T-helper 2 cell treated with Interferon-gamma antibody and Interleukin-4, amounts not matched to agents 5 μg/mL and 100 μg/mL, for 36 hours (primary cell): ENCODE measurements around the gene C2orf80.
"Not testable (repeated sequence)": the region's sequence is repeated elsewhere in the genome, so short reads cannot be mapped to it uniquely, and the experiment has no call there.

ENCODE experiments used
- DNase-seq: peaks from one replicate; pipeline ENCODE4 v3.0.0; 2021; ENCODE audit warnings: low spot score
- H3K27ac Mint-ChIP-seq: one replicate; pipeline ENCODE4 v1.8.0; 2021; ENCODE audit warnings: mild to moderate bottlenecking, mixed read lengths
- H3K27me3 Mint-ChIP-seq: one replicate; pipeline ENCODE4 v1.8.0; 2021; ENCODE audit warnings: low read depth, mixed read lengths
- H3K36me3 Mint-ChIP-seq: one replicate; pipeline ENCODE4 v1.8.0; 2021; ENCODE audit warnings: low read depth, mixed read lengths
- H3K4me1 Mint-ChIP-seq: one replicate; pipeline ENCODE4 v1.8.0; 2021; ENCODE audit warnings: low read depth, mixed read lengths
- H3K4me3 Mint-ChIP-seq: one replicate; pipeline ENCODE4 v1.8.0; 2022; ENCODE audit warnings: mild to moderate bottlenecking, moderate library complexity, mixed read lengths
- H3K9me3 Mint-ChIP-seq: one replicate; pipeline ENCODE4 v1.8.0; 2021; ENCODE audit warnings: mixed read lengths

The C2orf80 gene

GRCh38 chr2:208189810-208190503, at the start of gene C2orf80:
TSS of gene C2orf80 (minus strand) at chr2:208190030. CDS start at chr2:208186986, 3,044 bp downstream.
- Mint-ChIP-seq H3K4me1 (peaks cover 2% of the 10 kb centered on the region), H3K36me3 (no peaks in the 10 kb centered on the region), H3K27me3 (peaks cover 8% of the 10 kb centered on the region), H3K4me3 (no peak within 1 kb of the TSS), H3K9me3 (no peaks in the 10 kb centered on the region), H3K27ac (no peak within 1 kb of the TSS)
- no peak for DNase-seq

DNA sequence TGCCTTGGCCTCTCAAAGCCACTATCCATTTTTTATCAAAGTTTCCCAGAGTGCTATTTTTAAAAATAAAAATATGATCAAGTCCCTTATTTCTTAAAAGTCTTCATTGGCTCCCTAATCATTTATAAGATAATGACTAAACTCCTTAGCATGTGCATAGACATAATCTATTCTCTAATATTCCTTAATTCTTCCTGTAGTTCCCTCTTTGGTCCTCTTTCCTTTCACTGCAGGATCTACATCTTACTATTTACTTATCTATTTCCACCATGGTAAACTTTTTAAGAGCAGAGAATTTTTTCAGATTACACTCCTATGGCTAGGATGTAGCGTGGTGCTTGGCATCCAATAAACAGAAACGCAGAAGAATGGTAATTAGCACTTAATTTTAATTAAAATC, 46.0 kb upstream of the C2orf80 start:
- H3K27ac Mint-ChIP-seq = no peak overlapping the region

GRCh38 chr2:208234786-208235185, 45.0 kb upstream of the C2orf80 start:
- peaks cover 2% of the 10 kb centered on the region for H3K27me3 Mint-ChIP-seq
- DNase-seq = no peak
- no peak overlapping the region for H3K4me3 Mint-ChIP-seq
- H3K4me1 Mint-ChIP-seq = peaks cover under 1% of the 10 kb centered on the region
- H3K27ac Mint-ChIP-seq = no peak overlapping the region
- peaks cover 37% of the 10 kb centered on the region for H3K36me3 Mint-ChIP-seq
- peaks cover 17% of the 10 kb centered on the region for H3K9me3 Mint-ChIP-seq

More for the DNA sequence above, 46.0 kb upstream of the C2orf80 start:
- Mint-ChIP-seq H3K27me3 (peaks cover 2% of the 10 kb centered on the region), H3K4me3 (no peak overlapping the region), H3K4me1 (peaks cover 5% of the 10 kb centered on the region), H3K36me3 (peaks cover 44% of the 10 kb centered on the region), H3K9me3 (peaks cover 17% of the 10 kb centered on the region)
- no peak for DNase-seq

DNA sequence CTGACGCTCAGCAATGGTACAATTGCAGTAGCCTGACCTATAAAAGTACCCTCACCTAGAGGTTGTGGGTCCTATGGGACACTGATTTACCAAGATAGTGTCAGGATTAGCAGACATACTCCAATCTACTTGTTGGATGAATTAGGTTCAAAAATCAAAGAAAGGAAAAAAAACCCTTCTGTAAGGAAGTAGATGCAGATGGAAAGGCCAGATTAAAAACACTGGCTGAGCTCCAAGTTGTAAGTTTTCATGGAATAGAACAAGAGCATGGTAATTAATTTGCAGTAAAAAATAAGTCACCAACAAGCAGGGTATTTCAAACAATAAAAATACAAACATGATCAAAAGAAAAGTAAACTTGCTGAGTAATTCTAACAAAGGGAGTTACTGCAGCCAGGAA, 38.6 kb upstream of the C2orf80 start:
- no peaks in the 10 kb centered on the region for H3K4me1 Mint-ChIP-seq
- no peak for DNase-seq
- H3K27me3 Mint-ChIP-seq = peaks cover 2% of the 10 kb centered on the region
- no peaks in the 10 kb centered on the region for H3K36me3 Mint-ChIP-seq
- H3K9me3 Mint-ChIP-seq = peaks cover 14% of the 10 kb centered on the region
- H3K27ac Mint-ChIP-seq = no peak overlapping the region
- no peak overlapping the region for H3K4me3 Mint-ChIP-seq

DNA sequence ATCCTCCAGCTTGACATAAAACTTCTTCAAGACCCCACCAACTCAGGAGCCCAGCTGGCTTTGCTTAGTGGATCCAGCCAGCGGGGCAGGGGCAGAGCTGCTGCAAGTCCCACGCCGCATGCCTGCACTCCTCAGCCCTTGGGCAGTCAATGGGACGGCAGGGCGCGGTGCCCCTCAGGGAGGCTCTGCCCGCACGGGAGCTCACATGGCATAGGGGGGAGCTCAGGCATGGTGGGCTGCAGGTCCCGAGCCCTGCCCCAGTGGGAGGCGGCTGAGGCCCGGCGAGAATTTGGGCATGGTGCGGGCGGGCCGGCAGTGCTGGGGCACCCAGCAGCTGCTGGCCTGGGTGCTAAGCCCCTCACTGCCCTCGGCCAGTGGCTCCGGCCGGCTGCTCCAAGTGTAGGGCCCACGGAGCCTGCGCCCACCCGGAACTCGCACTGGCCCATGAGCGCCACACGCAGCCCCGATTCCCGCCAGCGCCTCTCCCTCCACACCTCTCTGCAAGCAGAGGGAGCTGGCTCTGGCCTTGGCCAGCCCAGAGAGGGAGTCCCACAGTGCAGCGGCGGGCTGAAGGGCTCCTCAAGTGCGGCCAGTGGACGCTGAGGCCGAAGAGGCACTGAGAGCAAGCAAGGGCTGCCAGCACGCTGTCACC, 37.9 kb upstream of the C2orf80 start:
- Mint-ChIP-seq H3K4me1 (no peaks in the 10 kb centered on the region), H3K27me3 (peaks cover 2% of the 10 kb centered on the region), H3K36me3 (no peaks in the 10 kb centered on the region), H3K27ac (no peak overlapping the region), H3K9me3 (peaks cover 14% of the 10 kb centered on the region), H3K4me3 (no peak overlapping the region)
- DNase-seq = no peak

DNA sequence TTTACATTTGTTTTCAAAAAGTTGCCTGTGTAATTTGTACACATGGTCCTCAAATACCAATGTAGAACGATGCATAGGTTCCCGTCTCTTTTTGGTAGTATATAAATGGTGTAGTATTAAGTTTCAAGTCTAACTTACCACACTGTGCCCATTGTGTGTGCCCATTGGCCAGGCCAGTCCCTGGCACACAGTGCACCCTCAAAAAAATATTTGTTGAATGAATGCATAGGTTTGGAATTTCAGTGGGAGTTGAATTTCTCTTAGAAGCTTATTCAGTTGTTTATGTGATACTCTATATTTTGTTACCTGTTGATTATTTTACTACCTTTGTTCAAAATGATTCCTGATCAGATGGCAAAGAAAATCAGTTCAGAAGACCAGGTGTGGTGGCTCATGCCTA, 35.0 kb upstream of the C2orf80 start:
- Mint-ChIP-seq H3K4me3 (no peak overlapping the region), H3K27ac (no peak overlapping the region), H3K27me3 (no peaks in the 10 kb centered on the region), H3K9me3 (no peaks in the 10 kb centered on the region), H3K4me1 (no peaks in the 10 kb centered on the region), H3K36me3 (no peaks in the 10 kb centered on the region)
- no peak for DNase-seq

- no peaks in the 10 kb centered on the region for H3K27me3 Mint-ChIP-seq
- no peaks in the 10 kb centered on the region for H3K9me3 Mint-ChIP-seq
- no peaks in the 10 kb centered on the region for H3K36me3 Mint-ChIP-seq
- DNase-seq = no peak
- no peak overlapping the region for H3K4me3 Mint-ChIP-seq
- no peaks in the 10 kb centered on the region for H3K4me1 Mint-ChIP-seq
- H3K27ac Mint-ChIP-seq = no peak overlapping the region
Measured at GRCh38 chr2:208222351-208222750, 32.5 kb upstream of the C2orf80 start.

DNA sequence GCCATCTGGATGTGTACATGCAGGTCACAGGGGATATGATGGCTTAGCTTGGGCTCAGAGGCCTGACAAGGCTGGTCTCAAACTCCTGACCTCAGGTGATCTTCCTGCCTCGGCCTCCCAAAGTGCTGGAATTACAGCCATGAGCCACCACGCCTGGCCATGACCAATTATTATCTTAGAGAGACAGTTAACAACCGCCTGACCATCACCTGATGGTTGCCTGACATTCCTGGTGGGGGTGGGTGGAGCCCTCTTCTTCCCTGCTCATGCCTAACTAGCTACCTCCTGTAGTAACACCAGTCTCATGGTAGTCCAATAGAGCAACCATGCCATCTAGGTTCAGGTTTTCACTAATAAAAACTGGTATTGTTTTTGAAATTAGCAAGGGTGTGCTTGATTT, 32.0 kb upstream of the C2orf80 start:
- H3K36me3 Mint-ChIP-seq, H3K4me1 Mint-ChIP-seq, H3K27me3 Mint-ChIP-seq, H3K9me3 Mint-ChIP-seq, H3K27ac Mint-ChIP-seq, H3K4me3 Mint-ChIP-seq, DNase-seq: not testable (repeated sequence)

- Mint-ChIP-seq H3K27me3 (peaks cover 1% of the 10 kb centered on the region), H3K9me3 (no peaks in the 10 kb centered on the region), H3K27ac (no peak overlapping the region), H3K4me1 (no peaks in the 10 kb centered on the region), H3K4me3 (no peak overlapping the region), H3K36me3 (no peaks in the 10 kb centered on the region)
- no peak for DNase-seq
Measured at GRCh38 chr2:208210688-208211451, 21.0 kb upstream of the C2orf80 start.

DNA sequence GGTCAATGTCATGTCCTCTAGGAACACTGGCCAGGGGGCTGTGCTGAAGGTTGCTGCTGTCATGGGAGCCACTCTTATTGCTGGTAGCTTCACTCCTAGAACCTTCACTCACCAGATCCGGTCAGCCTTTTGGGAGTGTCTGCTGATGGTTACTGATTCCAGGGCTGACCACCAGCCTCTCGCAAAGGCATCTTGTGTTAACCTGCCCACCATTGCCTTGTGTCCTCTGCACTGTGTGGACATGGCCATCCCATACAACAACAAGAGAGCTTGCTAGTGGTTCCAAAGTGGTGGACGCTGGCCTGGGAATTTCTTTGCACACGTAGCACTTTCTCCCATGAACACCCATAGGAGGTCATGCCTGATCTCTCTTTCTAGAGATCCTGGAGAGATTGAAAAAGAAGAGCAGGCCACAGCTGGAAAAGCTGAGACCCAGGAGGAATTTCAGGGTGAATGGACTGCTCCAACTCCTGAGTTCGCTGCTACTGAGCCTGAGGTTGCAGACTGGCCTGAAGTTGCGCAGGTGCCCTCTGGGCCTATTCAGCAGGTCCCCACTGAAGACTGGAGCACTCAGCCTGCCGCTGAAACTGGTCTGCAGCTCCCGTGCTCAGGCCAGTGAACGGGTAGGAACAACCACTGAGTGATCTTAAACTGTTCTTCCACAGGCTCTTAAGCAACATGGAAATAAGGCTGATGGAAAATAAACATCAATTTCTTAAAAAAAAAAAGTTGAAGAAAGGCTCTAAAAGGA, 18.7 kb upstream of the C2orf80 start:
- H3K4me3 Mint-ChIP-seq = no peak overlapping the region
- no peaks in the 10 kb centered on the region for H3K36me3 Mint-ChIP-seq
- H3K4me1 Mint-ChIP-seq = no peaks in the 10 kb centered on the region
- H3K9me3 Mint-ChIP-seq = no peaks in the 10 kb centered on the region
- no peak overlapping the region for H3K27ac Mint-ChIP-seq
- DNase-seq = no peak
- H3K27me3 Mint-ChIP-seq = peaks cover 1% of the 10 kb centered on the region

GRCh38 chr2:208207769-208208168, 17.9 kb upstream of the C2orf80 start:
- DNase-seq = no peak
- H3K27ac Mint-ChIP-seq = no peak overlapping the region
- peaks cover 1% of the 10 kb centered on the region for H3K27me3 Mint-ChIP-seq
- H3K9me3 Mint-ChIP-seq = no peaks in the 10 kb centered on the region
- H3K4me1 Mint-ChIP-seq = no peaks in the 10 kb centered on the region
- no peaks in the 10 kb centered on the region for H3K36me3 Mint-ChIP-seq
- H3K4me3 Mint-ChIP-seq = no peak overlapping the region

DNA sequence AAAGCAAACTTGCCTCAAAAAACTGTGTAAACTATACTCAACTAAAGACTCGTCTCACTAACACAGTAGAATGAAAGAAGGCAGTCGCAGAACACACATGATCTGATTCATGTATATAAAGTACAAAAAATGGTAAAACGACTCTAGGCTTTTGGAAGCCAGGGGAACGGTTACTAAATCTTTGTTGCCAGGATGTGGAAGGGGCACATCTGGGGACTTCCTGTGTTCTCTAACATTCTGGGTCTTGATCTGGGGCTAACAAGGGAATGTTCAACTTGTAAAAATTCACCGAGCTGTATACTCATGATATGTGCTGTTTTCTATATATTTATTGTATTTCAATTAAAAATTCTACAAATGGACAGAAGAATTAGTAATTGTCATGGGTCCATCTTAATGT, 14.3 kb upstream of the C2orf80 start:
- Mint-ChIP-seq H3K27me3 (peaks cover 1% of the 10 kb centered on the region), H3K4me1 (no peaks in the 10 kb centered on the region), H3K27ac (no peak overlapping the region), H3K4me3 (no peak overlapping the region), H3K9me3 (no peaks in the 10 kb centered on the region), H3K36me3 (no peaks in the 10 kb centered on the region)
- DNase-seq = no peak

- Mint-ChIP-seq H3K27me3 (peaks cover 2% of the 10 kb centered on the region), H3K27ac (no peak overlapping the region), H3K36me3 (no peaks in the 10 kb centered on the region), H3K4me3 (no peak overlapping the region), H3K4me1 (no peaks in the 10 kb centered on the region), H3K9me3 (no peaks in the 10 kb centered on the region)
- DNase-seq = no peak
Measured at GRCh38 chr2:208195531-208195930, 5.7 kb upstream of the C2orf80 start.
